ENCODE measurements around the gene CSTB. TPM values are rescaled to one million over a fixed set of nuclear protein-coding genes. Genes with fewer than 3 reads are reported as not detected.

CSTB gene
- total and polyA plus RNA-seq, 8 donors, result 0.58 to 403 (median 25.5) TPM

DNA sequence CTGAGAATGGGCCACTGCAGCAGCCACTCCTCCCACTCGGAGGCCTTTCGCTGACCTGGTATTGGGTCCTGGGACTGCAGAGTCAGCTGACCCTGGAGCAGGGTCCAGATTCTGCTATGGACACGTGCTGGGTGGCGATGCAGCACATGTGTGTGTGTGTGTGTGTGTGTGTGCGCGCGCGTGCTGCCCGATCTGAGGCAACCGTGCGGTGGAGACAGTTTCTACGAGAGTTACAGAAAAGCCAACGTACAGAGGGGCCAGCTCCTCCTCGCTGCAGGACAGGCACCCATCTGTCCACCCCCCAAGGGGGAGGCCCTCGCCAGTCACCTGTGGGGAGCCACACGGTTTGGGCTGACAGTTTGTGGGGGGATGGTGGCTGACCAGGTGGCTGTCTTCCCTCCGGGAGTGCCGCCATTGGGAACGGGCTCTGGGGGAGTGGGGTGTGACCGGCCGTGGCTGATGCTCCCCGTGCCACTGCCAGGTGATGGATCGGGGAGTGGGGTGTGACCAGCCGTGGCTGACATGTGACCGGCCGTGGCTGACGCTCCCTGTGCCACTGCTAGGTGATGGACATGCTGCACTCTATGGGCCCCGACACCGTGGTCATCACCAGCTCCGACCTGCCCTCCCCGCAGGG lies 24.0 kb downstream of the CSTB start:
- TF ChIP-seq EP300 (IDR thresholded peaks at IDR 0.05) (no peak), POLR2A (IDR thresholded peaks at IDR 0.05) (no peak), POLR2AphosphoS5 (IDR thresholded peaks at IDR 0.05) (no peak)
- TF ChIP-seq, protein P1, sequence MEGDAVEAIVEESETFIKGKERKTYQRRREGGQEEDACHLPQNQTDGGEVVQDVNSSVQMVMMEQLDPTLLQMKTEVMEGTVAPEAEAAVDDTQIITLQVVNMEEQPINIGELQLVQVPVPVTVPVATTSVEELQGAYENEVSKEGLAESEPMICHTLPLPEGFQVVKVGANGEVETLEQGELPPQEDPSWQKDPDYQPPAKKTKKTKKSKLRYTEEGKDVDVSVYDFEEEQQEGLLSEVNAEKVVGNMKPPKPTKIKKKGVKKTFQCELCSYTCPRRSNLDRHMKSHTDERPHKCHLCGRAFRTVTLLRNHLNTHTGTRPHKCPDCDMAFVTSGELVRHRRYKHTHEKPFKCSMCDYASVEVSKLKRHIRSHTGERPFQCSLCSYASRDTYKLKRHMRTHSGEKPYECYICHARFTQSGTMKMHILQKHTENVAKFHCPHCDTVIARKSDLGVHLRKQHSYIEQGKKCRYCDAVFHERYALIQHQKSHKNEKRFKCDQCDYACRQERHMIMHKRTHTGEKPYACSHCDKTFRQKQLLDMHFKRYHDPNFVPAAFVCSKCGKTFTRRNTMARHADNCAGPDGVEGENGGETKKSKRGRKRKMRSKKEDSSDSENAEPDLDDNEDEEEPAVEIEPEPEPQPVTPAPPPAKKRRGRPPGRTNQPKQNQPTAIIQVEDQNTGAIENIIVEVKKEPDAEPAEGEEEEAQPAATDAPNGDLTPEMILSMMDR (IDR thresholded peaks at IDR 0.05), result no peak
- DNase-seq, result no peak
- no peaks in the 10 kb centered on the region for H3K27me3 ChIP-seq
- H3K27ac ChIP-seq, result no peak overlapping the region
- 89 to 95% (median 92%) methylated on average over 24 to 31 of the region's 31 CpGs for WGBS, 5 donors
- H3K36me3 ChIP-seq, result peaks cover 63 to 100% (median 100%) of the 10 kb centered on the region in 4 donors
- intact Hi-C loops (cut with DNase I; ENCODE audit: low total_unique reads), result loop anchor here (10.0 kb wide), 2 partner anchors 57 to 93 kb away; no protein-coding TSS in a partner anchor
- H3K4me1 ChIP-seq, result peaks cover 0 to 4% (median under 1%) of the 10 kb centered on the region in 4 donors
- no peak overlapping the region for H3K4me3 ChIP-seq
- no peaks in the 10 kb centered on the region for H3K9me3 ChIP-seq

DNA sequence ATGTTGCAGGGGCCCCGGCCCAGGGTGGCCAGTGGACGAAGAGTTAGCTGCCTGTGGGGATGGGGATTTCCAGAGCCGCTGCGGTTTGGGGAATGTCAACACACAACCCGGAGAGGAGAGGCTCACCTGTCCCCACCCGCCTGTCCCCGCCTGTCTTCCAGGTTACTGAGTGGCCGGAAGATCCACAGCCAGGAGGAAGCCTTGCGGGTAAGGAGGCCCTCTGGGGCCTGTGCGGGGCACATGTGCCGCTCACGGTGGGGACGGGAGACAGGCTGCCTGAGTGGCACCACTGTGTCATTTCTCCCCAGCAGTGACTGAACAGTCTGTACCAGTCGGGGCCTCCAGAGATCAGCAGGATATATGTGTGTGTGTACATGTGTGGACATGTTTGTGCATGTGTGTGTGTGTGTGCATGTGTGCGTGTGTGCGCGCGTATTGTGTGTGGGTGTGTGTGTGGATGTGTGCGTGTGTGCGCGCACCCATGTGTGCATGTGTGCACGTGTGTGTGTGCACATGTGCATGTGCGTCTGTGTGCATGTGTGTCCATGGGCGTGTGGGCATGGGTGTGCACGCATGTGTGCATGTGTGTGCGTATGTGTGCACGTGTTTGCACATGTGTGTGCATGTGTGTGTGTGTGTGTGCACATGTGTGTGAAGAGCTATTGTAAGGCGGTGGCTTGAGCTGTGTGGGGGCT lies 25.6 kb downstream of the CSTB start:
- intact Hi-C loops (cut with DNase I; ENCODE audit: low total_unique reads), result loop anchor here (10.0 kb wide), 2 partner anchors 56 to 94 kb away; no protein-coding TSS in a partner anchor
- H3K4me3 ChIP-seq, result no peak overlapping the region
- no peak overlapping the region for H3K27ac ChIP-seq
- H3K27me3 ChIP-seq, result no peaks in the 10 kb centered on the region
- H3K36me3 ChIP-seq, result peaks cover 63 to 100% (median 100%) of the 10 kb centered on the region in 4 donors
- TF ChIP-seq POLR2AphosphoS5 (IDR thresholded peaks at IDR 0.05), result no peak
- no peaks in the 10 kb centered on the region for H3K9me3 ChIP-seq
- no peaks in the 10 kb centered on the region for H3K4me1 ChIP-seq
- no peak for DNase-seq
- WGBS, 5 donors, result 86 to 100% (median 88%) methylated on average over 3 to 28 of the region's 28 CpGs

DNA sequence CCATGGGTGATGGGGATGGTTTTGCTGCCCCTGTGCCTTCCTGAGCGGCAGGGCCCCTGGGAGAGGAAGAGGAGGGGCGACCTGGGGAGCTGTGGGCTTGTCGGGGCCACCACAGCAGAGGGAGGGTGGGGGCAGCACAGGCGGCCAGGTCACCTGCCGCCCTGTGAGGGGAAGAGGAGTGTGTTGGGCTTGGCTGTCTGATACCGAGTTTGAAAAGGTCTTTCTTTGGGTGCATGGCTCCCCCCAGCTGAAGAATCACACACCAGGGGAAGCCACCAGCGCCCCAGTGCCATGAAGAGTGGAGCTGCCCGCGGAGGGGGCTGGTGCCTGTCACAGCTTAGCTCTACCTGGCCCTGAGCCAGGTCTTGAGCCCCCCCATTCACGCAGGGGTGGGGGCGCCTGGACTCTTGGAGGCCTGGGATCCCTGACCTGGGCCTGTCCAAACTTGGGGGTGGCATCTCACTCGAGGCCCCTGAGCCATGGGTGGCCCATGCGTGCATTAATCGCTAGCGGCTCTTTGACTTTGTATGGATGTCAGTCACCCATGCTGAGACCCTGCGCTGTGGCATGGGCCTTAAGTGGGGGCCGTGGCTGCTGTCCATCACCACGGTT lies 26.4 kb downstream of the CSTB start:
- intact Hi-C loops (cut with DNase I; ENCODE audit: low total_unique reads), result loop anchor here (10.0 kb wide), 2 partner anchors 55 to 95 kb away; no protein-coding TSS in a partner anchor
- H3K27ac ChIP-seq, result no peak overlapping the region
- TF ChIP-seq, protein P1 (IDR thresholded peaks at IDR 0.05), result no peak
- no peak for TF ChIP-seq POLR2A (IDR thresholded peaks at IDR 0.05)
- TF ChIP-seq EP300 (IDR thresholded peaks at IDR 0.05), result no peak
- 79 to 91% (median 84%) methylated on average over 15 to 18 of the region's 18 CpGs for WGBS, 5 donors
- H3K9me3 ChIP-seq, result no peaks in the 10 kb centered on the region
- no peak overlapping the region for H3K4me3 ChIP-seq
- H3K4me1 ChIP-seq, result no peaks in the 10 kb centered on the region
- no peak for DNase-seq
- peaks cover 61 to 100% (median 100%) of the 10 kb centered on the region in 4 donors for H3K36me3 ChIP-seq
- H3K27me3 ChIP-seq, result no peaks in the 10 kb centered on the region

DNA sequence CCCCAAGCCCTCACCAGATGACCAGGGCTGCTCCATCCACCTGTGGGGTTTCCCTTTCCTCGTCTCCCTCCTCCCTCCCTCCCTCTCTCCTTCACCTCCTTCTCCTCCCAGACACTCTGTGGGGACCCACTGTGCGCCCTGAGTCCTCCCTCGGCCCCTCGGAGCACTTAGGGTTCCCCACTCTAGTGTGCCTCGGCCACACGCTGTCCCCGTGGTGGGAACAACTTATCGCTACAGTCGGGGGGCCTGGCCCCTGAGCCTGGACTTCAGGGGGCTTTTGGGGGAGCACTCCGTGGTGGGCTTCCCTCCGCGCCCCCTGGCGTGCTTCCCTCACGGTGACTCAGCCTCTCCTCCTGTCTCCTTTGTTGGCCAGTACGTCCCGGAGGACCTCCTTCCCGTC lies 27.5 kb downstream of the CSTB start:
- Histone ChIP-seq H3K27ac (no peak overlapping the region), H3K27me3 (no peaks in the 10 kb centered on the region), H3K9me3 (no peaks in the 10 kb centered on the region), H3K4me1 (no peaks in the 10 kb centered on the region), H3K36me3 (peaks cover 62 to 100% (median 100%) of the 10 kb centered on the region in 4 donors), H3K4me3 (no peak overlapping the region)
- 94 to 96% (median 95%) methylated on average over 17 of the region's 17 CpGs for WGBS, 5 donors
- intact Hi-C loops (cut with DNase I; ENCODE audit: low total_unique reads), result no loop called here
- no peak for TF ChIP-seq POLR2AphosphoS5 (IDR thresholded peaks at IDR 0.05)
- TF ChIP-seq EP300 (IDR thresholded peaks at IDR 0.05), result no peak
- no peak for TF ChIP-seq POLR2A (IDR thresholded peaks at IDR 0.05)
- TF ChIP-seq, protein P1 (IDR thresholded peaks at IDR 0.05), result no peak
- DNase-seq, result no peak

Measured in stomach (tissue), 9 donors.